Umbilical cord (tissue), 2 donors: ENCODE data around the gene PSTK. TPM values are rescaled to one million over a fixed set of nuclear protein-coding genes. Genes with fewer than 3 reads are reported as not detected.

Experiments used
- DNase-seq: peaks from one replicate; pipeline ENCODE4 v3.0.0-alpha.2; 2015; ENCODE audit warnings: low spot score
- total RNA-seq: library from RNA; depleted of rRNA; stranded (reverse); fragments of >200 nt; gene quantifications from one replicate; pipeline ENCODE4 v1.2.3, GENCODE V29; 2014; ENCODE audit warnings: low replicate concordance; ENCODE audit not compliant: insufficient read depth

Gene PSTK
- total RNA-seq, 1 donor from 2014 or later: 2.9 TPM

DNA sequence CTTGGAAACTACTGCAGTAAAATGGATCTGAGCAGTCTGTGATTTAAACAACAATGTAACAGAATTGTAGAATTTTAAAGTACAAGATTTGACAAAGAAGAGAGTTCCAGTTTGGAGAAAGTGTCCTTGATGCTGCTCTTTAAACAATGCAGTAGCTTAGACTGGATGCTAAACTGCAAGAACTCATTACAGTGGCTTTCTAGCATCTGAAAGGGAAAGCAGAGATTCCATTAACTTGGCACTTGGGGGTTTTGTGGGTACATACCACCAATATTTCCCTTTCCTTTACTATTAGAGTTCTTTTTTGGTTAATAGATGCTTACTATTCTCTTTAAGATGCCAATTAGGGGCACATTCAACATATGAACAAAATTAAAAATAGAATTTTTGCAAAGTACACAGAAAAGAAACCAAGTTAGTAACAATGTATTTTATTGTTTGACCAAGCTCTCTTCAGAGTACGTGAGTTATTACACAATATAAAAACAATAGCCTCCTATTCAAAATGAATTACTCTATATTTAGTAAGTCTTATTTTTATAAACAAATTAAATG is 11.9 kb downstream of the PSTK start:
- no peak for DNase-seq

DNA sequence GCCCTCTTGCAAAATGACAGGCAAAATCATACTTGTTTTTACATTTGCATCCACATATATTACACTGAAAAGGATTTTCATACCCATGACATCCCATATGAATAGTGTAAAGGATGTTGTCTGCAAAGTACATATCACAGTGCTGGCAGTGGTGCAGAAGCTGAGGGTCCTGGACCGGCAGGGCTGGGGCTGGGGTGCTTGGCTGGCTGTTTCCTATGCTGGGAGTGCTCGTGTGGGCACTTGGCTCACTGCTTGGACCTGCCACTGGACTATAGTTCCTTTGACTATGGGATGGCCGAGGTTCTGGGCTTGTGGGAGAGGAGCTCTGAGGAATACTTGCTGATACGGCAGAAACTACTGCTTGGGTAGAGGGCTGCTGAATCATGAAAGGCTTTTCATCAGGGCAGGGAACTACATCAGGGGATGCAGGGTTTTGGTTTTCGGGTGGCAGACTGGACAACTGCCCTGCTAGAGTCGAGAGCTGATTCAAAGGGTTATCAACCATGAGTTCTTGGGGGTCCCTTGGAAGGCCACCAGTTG is 13.7 kb downstream of the PSTK start:
- no peak for DNase-seq

DNA sequence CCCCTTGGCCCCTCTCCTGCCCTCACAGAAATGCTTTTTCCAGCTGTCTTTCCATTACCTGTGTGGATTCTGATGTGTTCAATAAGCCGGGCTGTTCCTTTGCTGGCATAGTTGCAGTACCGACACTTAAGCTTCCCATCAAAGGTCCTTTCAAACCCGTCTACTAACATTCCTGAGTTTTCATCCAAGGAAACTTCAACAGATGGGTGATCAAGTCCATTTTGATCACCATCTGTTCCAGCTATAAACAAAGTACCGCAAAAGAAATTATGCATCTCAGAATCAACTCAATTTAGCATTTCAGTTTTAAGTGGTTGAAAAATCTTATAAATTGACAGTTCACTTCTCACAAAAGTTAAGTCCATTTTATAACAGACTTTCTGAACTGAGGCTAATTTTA is 15.7 kb downstream of the PSTK start:
- no peak for DNase-seq

DNA sequence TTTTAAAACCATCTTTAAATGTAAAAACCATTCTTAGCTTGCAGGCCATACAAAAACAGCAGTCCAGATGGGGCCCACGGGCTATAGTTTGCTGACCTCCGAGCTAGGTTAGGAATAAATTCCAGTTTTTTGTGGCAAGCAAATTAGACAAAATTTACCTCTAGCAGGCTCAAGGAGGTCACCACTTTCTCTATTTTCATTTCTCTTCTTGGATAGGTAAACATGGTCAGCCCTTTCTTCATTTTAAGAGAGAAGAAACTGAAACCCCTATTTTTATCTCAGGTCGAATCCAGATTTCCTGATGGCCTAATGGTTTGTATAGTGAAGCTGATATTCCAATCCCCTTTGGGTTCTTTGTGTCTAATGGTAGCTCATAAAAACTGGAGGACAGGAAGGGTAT is 17.7 kb downstream of the PSTK start:
- DNase-seq: no peak

DNA sequence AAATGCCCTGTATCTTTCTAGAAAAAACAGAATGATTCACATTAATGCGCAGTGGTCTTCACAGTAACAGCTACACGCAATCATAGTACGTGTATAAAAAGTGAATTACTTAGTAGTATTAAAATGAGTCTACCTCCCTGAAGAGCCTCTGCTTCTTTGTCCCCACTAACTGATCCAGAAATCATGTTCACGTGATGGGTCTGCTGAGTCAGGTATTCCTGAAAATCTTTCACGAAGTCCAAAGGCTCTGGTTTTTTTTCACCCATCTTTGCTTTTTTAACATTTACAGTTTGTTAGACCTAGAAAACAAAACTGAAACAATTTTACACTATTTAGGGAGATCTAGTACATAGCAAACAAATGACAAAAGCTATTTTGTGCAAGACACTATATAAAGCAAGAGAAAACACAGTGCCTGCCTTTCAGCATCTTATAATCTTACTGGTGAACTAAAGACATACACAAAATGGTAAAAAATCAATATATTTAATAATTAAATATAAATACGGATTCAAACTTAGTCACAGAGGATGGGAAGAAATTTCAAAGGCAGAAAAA is 18.2 kb downstream of the PSTK start:
- no peak for DNase-seq

DNA sequence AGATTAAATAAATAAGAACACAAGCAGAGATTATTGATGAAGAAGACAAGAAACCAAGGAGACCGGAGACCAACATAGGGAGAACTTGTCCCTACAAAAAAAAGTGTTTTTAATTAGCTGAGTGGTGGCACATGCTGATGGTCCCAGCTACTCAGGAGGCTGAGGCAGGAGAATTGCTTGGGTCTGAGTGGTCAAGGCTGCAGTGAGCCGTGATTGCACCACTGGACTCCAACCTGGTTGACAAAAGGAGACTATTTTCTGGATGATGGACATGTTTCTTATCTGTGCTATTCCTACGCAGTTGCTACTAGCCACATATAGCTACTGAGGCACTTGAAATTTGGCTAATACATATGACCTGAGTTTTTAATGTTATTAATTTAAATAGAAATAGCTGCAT is 18.7 kb downstream of the PSTK start:
- no peak for DNase-seq

DNA sequence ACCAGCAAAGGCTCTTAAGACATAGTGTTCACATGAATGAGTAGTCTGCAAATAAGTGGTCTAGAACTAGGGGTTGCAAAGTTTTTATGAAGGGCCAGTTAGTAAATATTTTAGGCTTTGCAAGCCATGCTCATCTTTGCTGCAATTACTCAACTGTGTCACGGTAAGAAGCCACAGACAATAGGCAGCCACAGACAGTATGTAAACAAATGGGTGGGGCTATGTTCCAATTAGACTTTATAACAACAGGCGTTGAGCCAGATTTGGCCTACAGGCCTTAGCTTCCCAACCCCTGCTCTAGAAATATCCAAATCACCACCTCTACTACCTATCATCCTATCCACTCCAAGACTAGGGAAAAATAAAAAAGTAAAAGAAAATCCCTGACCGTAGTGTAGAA is 19.1 kb downstream of the PSTK start:
- no peak for DNase-seq

DNA sequence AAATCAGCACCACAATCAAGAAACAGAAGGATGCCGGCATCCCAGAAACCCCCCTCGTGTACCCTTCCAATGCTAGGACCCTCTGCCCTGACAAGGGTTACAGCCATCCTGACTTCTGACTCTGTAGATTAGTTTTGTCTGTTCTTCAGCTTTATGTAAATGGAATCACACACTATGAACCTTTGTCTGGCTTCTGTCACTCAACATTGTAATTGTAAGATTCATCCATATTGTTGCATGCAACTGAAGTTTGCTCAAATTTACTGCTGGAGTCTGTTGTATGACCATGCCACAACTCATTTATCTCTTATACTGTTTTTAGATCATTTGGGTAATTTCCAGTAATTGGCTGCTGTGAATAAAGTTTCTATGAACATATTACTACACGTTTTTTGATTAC is 20.0 kb downstream of the PSTK start:
- no peak for DNase-seq

DNA sequence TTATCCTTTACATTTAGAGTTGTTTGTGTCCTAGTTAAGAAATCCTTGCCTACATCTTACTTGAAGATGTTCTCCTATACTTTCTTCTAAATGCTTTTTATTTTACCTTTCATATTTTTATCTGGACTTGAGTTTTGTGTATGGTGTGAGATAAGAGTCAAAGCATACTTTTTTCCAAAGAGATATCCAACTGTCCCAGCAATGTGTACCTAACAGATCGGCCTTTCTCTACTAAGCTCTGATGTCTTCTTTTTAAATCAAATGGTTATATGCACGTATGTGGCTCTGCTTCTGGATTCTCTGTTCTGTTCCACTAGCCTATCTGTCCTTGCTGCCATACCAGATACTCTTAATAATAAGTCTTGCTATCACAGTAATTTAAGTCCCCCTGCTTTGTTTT is 21.2 kb downstream of the PSTK start:
- DNase-seq: no peak

DNA sequence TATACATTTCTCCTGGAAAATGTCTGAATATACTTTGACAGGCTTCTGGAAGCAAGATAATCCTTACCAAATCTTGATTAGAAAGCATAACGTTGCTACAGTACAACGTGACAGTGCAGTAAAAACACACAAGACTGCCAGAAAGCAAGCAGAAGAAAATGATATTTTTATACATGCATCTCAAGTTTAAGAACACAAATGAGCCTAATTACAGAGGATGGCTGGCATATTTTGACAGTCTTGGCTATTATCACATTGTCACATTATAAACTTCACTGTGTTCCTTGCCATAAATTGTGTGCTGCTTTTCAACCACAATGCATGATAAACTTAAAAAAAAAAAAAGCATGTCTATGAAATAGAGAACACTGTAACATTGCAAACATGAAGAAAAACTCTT is 24.1 kb downstream of the PSTK start:
- no peak for DNase-seq

DNA sequence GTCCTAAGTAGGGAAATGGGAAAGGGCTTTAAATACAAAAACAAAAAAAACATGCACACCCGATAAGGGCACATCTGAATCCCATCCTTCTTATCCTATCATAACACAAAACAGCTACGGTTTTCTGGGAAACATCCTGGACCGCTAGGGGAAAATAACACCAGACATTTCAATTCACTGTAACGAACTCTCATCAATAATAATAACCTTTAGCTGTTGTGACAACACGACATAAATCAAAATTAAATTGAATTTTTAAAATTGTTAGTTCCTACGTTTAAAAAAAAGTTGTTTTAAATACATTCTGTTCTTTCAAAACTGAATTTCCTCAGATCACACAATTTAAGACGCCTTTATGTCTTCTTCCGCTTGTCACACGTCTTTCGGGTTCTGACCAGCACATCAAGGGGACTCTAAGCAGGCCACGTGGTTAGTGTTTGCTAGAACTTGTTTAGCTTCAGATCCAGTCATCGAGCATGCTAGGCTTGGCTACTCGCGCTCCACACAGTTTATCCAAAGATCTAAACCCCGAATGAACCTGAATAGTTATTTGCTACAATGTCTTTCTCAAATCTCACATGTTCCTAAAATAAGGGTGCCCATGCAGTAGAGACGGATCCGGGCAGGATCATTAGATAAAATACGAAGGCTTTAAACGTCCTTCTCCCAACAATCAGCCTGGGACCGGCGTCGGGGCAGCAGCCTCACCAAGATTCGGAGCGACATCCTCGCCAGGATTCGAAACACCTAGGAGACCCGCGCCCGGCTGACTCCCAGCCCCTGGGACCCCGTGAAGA is 27.6 kb downstream of the PSTK start:
- peak; percentile 62 for DNase-seq

DNA sequence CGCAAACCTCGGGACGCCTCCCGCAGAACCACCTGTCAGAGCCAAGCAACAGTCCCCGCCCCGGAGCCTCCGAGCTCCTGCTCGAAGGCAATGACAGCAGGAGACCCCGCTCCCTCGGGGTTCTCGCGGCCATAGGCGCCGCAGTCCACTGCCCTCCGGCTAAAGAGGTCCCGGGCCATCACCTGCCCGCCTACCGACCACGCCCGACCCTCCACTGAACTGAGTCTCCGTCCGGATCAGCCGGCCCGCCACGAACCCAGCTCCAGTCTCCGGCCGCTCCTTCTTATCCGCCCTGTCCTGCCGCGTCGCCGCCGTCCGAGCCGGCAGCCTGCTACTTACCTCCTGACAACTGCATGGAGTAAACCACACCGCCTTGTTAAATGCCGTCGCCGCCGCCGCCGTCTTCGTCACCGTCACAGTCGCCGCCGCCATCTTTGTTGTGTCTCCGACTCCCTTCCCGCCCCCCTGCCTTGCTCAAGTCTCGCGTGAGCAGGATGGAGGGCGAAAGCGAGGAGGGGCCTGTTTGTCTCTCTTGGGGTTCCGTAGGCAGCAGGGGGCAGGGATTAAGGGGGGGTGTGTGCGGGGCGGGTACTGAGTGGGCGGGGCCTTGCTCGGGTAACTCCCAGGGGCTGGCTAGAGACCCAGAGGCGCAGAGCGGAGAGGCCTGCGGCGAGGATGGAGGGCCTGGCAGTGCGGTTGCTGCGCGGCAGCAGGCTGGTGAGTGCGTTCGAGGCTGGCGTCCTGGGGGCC is 28.3 kb downstream of the PSTK start, which contains the start of the genes ACADSB and IKZF5:
Gene ACADSB (plus strand): TSS at position 652 of the 750 bp plus-strand sequence. CDS start 24 bp downstream, at position 676.
Gene IKZF5 (minus strand): TSS at position 441 of the 750 bp plus-strand sequence. CDS start 10,170 bp downstream, outside the sequence.
- DNase-seq: peak; percentile 99

DNA sequence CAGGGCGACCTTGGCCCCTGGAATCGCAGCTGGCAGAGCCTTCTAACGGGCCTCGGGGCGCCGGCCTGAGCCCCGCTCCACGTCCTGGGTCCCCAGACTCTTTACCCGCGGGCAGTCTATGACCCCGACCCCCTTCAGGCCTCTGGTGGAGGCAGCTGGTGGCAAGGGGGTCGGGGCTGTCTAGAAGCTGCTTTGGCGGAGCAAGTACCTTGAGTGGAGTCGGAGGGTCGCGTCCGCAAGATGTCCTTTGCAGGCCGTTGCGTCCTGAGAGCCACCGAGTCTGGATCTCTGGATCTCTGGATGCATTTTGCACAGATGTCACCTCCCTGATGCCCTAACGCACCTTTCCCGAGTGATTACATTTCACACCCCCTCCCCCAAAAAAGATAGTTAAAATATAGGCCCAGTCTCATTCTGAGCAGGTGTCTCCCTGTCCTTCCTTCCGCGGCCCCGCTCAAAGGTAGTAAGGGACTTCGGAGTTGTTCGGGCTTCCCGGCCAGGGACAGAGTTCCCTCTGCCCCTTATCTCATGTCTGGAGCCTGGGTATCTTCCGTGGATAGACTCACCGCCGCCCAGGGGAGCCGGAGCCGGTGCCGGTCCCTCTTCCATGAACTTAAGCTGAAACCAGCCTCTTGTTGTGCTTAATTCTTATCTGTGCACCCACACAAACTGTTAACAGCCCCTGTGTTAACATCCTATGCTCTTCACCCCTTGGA is 29.1 kb downstream of the PSTK start:
- DNase-seq: peak; percentile 25

DNA sequence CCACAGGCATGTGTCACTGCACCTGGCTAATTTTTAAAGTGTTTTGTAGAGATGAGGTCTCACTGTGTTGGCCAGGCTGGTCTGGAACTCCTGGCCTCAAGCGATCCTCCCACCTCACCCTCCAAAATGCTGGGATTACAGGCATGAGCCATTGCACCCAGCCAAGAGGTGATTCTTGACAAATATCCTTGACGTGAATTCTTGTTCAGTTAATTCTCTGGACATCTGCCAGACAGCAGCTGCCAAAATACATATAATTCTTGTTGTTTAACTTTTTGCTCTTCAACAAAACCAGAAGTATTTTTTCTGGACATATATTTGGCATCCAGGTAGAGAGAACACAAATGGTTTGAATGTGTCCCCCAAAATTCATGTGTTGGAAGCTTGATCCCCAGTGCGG is 31.8 kb downstream of the PSTK start:
- no peak for DNase-seq

DNA sequence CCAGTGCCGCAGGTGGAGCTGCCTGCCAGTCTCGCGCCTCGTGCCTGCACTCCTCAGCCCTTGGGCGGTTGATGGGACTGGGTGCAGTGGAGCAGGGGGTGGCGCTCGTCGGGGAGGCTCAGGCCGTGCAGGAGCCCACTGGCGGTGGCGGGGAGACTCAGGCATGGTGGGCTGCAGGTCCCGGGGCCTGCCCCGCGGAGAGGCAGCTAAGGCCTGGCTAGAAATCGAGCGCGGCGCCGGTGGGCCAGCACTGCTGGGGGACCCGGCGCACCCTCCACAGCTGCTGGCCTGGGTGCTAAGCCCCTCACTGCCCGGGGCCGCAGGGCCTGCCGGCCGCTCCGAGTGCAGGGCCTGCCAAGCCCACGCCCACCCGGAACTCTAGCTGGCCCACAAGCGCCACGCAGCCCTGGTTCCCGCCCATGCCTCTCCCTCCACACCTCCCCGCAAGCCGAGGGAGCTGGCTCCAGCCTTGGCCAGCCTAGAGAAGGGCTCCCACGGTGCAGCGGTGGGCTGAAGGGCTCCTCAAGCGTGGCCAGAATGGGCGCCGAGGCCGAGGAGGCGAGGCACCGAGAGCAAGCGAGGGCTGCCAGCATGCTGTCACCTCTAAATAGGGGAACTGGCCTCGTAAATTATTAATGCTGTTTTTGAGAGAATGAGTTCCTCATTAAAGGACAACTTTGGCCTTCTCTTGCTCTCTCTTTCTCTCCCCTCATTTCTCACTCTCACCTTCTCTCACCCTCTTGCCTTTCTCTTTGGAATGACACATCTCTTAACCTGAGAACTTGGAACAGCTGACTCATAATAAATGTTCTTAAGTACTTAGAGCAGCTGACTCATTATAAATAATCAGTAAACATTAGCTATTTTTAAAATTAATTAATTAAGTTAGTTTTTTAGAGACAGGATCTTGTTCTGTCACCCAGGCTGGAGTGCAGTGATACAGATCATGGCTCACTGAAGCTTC is 33.5 kb downstream of the PSTK start:
- no peak for DNase-seq

DNA sequence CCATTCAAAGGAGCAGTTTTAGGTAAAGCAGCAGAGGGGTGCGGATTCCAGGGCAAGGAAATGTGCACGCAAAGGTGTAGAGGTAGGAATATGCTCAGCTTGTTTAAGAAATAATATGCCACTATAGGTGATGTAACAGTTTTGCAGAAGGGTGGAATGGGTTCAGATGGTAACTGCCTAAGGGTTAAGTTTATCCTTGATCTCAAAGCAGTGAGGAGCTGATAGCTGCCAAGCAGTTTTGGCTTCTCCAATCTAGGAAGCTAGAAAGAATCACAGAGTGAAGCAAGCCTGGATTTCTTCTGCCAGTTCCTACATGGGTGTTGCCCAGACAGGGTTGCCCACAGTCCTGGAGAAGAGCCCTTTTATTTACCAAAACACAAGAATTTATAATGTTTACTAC is 34.6 kb downstream of the PSTK start:
- DNase-seq: no peak

DNA sequence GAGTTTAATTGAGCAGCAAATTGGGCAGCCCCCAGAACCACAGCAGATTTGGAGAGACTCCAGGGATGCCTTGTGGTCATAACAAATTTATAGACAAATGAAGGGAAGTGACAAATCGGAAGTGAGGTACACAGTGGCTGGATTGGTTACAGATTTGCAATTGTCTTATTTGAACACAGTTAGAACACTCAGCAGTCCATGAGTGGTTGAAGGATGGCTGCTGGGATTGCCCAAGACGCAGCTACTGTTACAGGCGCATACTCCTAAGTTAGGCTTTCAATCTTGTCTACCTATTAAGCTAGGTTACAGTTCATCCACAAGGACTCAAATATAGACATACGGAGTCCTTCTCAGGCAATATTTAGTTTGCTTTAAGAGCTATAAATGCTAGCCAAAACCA is 36.0 kb downstream of the PSTK start:
- DNase-seq: no peak

DNA sequence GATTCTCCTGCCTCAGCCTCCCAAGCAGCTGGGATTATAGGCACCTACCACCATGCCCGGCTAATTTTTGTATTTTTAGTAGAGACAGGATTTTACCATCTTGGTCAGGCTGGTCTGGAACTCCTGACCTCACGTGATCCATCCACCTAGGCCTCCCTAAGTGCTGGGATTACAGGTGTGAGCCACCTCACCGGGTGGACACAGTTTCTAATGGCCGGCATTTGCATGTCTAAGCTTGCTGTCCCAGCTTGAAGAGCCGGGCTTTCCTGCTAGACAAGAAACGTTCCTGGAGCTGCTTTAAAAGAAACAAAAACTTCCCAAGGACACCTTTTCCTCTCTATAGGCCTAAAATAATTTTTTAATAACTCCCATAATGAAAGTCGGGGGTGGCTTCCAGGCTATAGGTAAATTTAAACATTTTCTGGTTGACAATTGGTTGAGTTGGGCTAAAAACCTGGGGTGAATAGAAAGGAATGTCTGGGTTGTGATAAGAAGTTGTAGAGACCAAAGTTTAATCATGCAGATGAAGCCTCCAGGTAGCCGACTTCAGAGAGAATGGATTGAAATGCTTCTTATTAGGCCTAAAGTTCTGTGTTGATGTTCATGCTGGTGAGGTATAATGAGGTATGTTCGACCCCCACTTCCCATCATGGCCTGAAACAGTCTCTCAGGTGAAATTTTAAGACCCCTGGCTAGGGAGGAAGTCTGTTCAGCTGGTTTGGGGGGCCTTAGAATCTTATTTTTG is 37.4 kb downstream of the PSTK start:
- DNase-seq: peak; percentile 17

DNA sequence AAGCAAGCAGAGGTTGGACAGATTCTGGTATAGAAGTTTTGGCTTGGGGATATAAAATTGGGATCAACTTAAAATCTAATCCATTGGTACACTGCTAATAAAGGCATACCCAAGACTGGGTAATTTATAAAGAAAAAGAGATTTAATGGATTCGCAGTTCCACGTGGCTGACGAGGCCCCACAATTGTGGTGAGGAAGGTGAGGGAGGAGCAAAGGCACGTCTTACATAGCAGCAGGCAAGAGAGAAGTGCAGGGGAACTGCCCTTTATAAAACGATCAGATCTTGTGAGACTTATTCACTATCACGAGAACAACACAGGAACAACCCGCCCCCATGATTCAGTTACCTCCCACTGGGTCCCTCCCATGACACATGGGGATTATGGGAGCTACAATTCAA is 38.3 kb downstream of the PSTK start:
- DNase-seq: no peak
